HepG2 (cell line): Measurements from ENCODE around the gene FRMD1. TPM values are rescaled to one million over a fixed set of nuclear protein-coding genes. Genes with fewer than 3 reads are reported as not detected.

Experiments
- ATAC-seq: fragments of 200-7000 bp; cut with Tn5 transposase; 3 replicates; pipeline ENCODE4 v1.9.1; 2020; ENCODE audit warnings: mild to moderate bottlenecking, moderate library complexity
- BruUV-seq: library from RNA; stranded (reverse); fragments of 400-500 nt; replicated peaks from 2 replicates; lab custom pipeline; 2021; lab: Mats Ljungman, UMichigan
- CTCF ChIA-PET: fragments of 300-600 bp; formaldehyde crosslinking; extraction: SDS; loops from one replicate; lab custom pipeline; 2021; ENCODE audit warnings: low total read pairs, inconsistent platforms, low intra/inter-chr PET ratio; lab: Yijun Ruan, JAX
- POLR2A ChIA-PET: fragments of 350-600 bp; sonication (Branson Sonifier 250); formaldehyde crosslinking; loops from one replicate; lab custom pipeline; 2020; ENCODE audit warnings: antibody characterized with exemption, inconsistent platforms; lab: Yijun Ruan, JAX
- DNase-seq: peaks from one replicate; pipeline ENCODE4 v3.0.0-alpha.2; 2015; ENCODE audit warnings: low spot score
- FAIRE-seq: peaks from 3 replicates; lab custom pipeline; 2011; peaks lifted over from hg19 to GRCh38; lab: Jason Lieb, UNC
- H2AFZ ChIP-seq: one replicate; pipeline ENCODE4 v1.6.1; 2011; ENCODE audit warnings: low read length, inconsistent platforms
- H3K27ac ChIP-seq: fragments of 300-600 bp; 3 replicates; pipeline ENCODE4 v1.8.0; 2011; ENCODE audit warnings: mixed run types, mild to moderate bottlenecking, mixed read lengths, low read length, inconsistent platforms; ENCODE audit not compliant: insufficient read depth; ENCODE audit errors: extremely low read length
- H3K27me3 ChIP-seq, 2 experiments: fragments of 200-600 bp in 1 of 2; 2 replicates in 1 of 2; 3 replicates in 1 of 2; pipeline versions ENCODE4 v1.6.0 to v1.8.0; 2011; ENCODE audit warnings: low read length in 2 of 2, mild to moderate bottlenecking in 2 of 2, moderate library complexity in 2 of 2, inconsistent platforms in 1 of 2; ENCODE audit not compliant: insufficient read depth in 2 of 2, control insufficient read depth in 1 of 2
- H3K36me3 ChIP-seq, 2 experiments: fragments of 200-600 bp in 1 of 2; replicated peaks in 1 of 2; 2 replicates in 1 of 2; 3 replicates in 1 of 2; pipeline versions ENCODE4 v1.5.1 to v1.8.0; 2011; ENCODE audit warnings: low read length in 2 of 2, inconsistent platforms in 1 of 2; ENCODE audit not compliant: insufficient read depth in 2 of 2, control insufficient read depth in 1 of 2
- H3K4me1 ChIP-seq: 2 replicates; pipeline ENCODE4 v1.5.1; 2012; ENCODE audit warnings: low read length, inconsistent platforms; ENCODE audit not compliant: insufficient read depth
- H3K4me2 ChIP-seq: 2 replicates; pipeline ENCODE4 v1.6.0; 2011; ENCODE audit warnings: low read depth, low read length, inconsistent platforms
- H3K4me3 ChIP-seq, 3 experiments: fragments of 200-600 bp in 1 of 3; sonication (generic), shearing (Covaris generic) in 1 of 3; replicated peaks in 1 of 3; 2 replicates each; pipeline ENCODE4 v1.5.1; 2011 to 2016; ENCODE audit warnings: low read length in 3 of 3, inconsistent platforms in 2 of 3, low read depth in 2 of 3, mild to moderate bottlenecking in 2 of 3, control low read depth in 1 of 3, mixed read lengths in 1 of 3; ENCODE audit not compliant: insufficient read depth in 1 of 3
- H3K79me2 ChIP-seq: one replicate; pipeline ENCODE4 v1.6.1; 2011; ENCODE audit warnings: low read length, inconsistent platforms; ENCODE audit not compliant: insufficient read depth
- H3K9ac ChIP-seq: 2 replicates; pipeline ENCODE4 v1.6.0; 2011; ENCODE audit warnings: mild to moderate bottlenecking, low read depth, low read length, inconsistent platforms; ENCODE audit not compliant: insufficient read depth
- H3K9me3 ChIP-seq: 2 replicates; pipeline ENCODE4 v1.5.1; 2012; ENCODE audit warnings: mild to moderate bottlenecking, low read length
- H4K20me1 ChIP-seq: 2 replicates; pipeline ENCODE4 v1.6.0; 2011; ENCODE audit warnings: inconsistent platforms, mild to moderate bottlenecking, low read length, moderate library complexity; ENCODE audit not compliant: insufficient read depth
- ARID5B ChIP-seq: IDR thresholded peaks from 2 replicates; pipeline ENCODE4 v1.4.0; 2020; ENCODE audit warnings: mild to moderate bottlenecking, missing genetic modification reagents
- HNF4A ChIP-seq: sonication (generic); formaldehyde crosslinking; IDR thresholded peaks from 2 replicates; pipeline ENCODE4 v1.4.0; 2020; ENCODE audit warnings: missing genetic modification reagents
- PCBP1 ChIP-seq: fragments of 200-400 bp; formaldehyde crosslinking; IDR thresholded peaks from 2 replicates; pipeline ENCODE4 v1.6.1; 2017; ENCODE audit warnings: mild to moderate bottlenecking, low read depth, low read length, borderline replicate concordance
- SALL1 ChIP-seq: sonication (generic); formaldehyde crosslinking; IDR thresholded peaks from 2 replicates; pipeline ENCODE4 v1.8.0; 2022; ENCODE audit warnings: mild to moderate bottlenecking, missing genetic modification reagents
- SMYD3 ChIP-seq: sonication (generic); formaldehyde crosslinking; IDR thresholded peaks from 2 replicates; pipeline ENCODE4 v1.8.1; 2023; ENCODE audit warnings: mild to moderate bottlenecking, missing genetic modification reagents
- SOX13 ChIP-seq, 3 experiments: fragments of 450-650 bp in 1 of 3; sonication (generic) in 1 of 3; formaldehyde crosslinking in 1 of 3; IDR thresholded peaks in 2 of 3; conservative IDR thresholded peaks in 1 of 3; 2 replicates each; pipeline versions ENCODE4 v1.5.0 to v1.6.1; 2016 to 2020; ENCODE audit warnings: antibody characterized with exemption in 1 of 3, mild to moderate bottlenecking in 1 of 3, missing compliant biosample characterization in 1 of 3, missing genetic modification reagents in 1 of 3, moderate library complexity in 1 of 3
- TCF7 ChIP-seq: sonication (generic); IDR thresholded peaks from 2 replicates; pipeline ENCODE4 v1.6.1; 2016; ENCODE audit warnings: antibody characterized with exemption, low read depth
- ZBTB7B ChIP-seq: sonication (generic); formaldehyde crosslinking; IDR thresholded peaks from 2 replicates; pipeline ENCODE4 v1.4.0; 2020; ENCODE audit warnings: missing genetic modification reagents
- ZFP36 ChIP-seq: fragments of 150-350 bp; IDR thresholded peaks from 2 replicates; pipeline ENCODE4 v1.6.1; 2018; ENCODE audit warnings: borderline replicate concordance, low read length, low read depth; ENCODE audit not compliant: partially characterized antibody
- ZMYM4 ChIP-seq: sonication (generic); formaldehyde crosslinking; IDR thresholded peaks from 2 replicates; pipeline ENCODE4 v1.8.1; 2023; ENCODE audit warnings: mild to moderate bottlenecking, missing genetic modification reagents
- ZNF264 ChIP-seq: sonication (generic); formaldehyde crosslinking; IDR thresholded peaks from 2 replicates; pipeline ENCODE4 v1.4.0; 2020; ENCODE audit warnings: missing genetic modification reagents
- WGBS: methylation state at CpG from one replicate; pipeline ENCODE4 v1.1.6; 2017; ENCODE audit warnings: low lambda C conversion rate; 5-methylcytosine and 5-hydroxymethylcytosine counted together
- in situ Hi-C: cut with HindIII; loops from 2 replicates; pipeline ENCODE4 v1.10.0; 2017; ENCODE audit warnings: low pct_unique_long_range_greater_than_20kb; ENCODE audit not compliant: extremely low pct_ligation_motif_present
- intact Hi-C: fragments of 100-400 bp; cut with micrococcal nuclease; formaldehyde crosslinking; loops from one replicate; pipeline ENCODE4 v1.10.0; 2022; ENCODE audit not compliant: unreplicated experiment
- polyA plus RNA-seq, 8 experiments: library from polyadenylated mRNA; depleted of rRNA in 3 of 8; stranded (reverse) in 7 of 8; unstranded in 1 of 8; fragments of >200 nt; fragmentation: Illumina TruSeq in 4 of 8; extraction: Trizol in 4 of 8; gene quantifications; 2 replicates each; pipeline versions ENCODE4 v1.2.1 to v1.2.3, GENCODE V29; 2011 to 2016; ENCODE audit warnings: low read depth in 4 of 8, missing spikeins in 1 of 8, mixed read lengths in 1 of 8; ENCODE audit not compliant: insufficient read depth in 1 of 8
- total RNA-seq, 5 experiments: library from RNA; depleted of rRNA; stranded (reverse); fragments of >200 nt; fragmentation: Illumina TruSeq; extraction: Trizol; gene quantifications; 2 replicates each; pipeline ENCODE4 v1.2.3, GENCODE V29; 2016; ENCODE audit warnings: low read depth in 1 of 5
- TF ChIP-seq, protein P1 (sequence below): sonication (generic); formaldehyde crosslinking; conservative IDR thresholded peaks from 2 replicates; pipeline ENCODE4 v1.4.0; 2020; ENCODE audit warnings: mild to moderate bottlenecking, missing genetic modification reagents, moderate library complexity
- TF ChIP-seq, protein P2 (sequence below): sonication (generic); formaldehyde crosslinking; IDR thresholded peaks from 2 replicates; pipeline ENCODE4 v1.5.0; 2020; ENCODE audit warnings: missing genetic modification reagents

Gene FRMD1
- total and polyA plus RNA-seq, 2 of the 13 experiments (the other 11 are each of a cell fraction or from before 2014, with no cell fraction given), result 0.01 TPM; not detected in 1

- in situ Hi-C loops (no loop called here), intact Hi-C loops (no loop called here)
- POLR2A ChIA-PET, result no interaction called here
- peaks cover 29% of the 10 kb centered on the region for H3K4me1 ChIP-seq
- no peak overlapping the region for H3K27ac ChIP-seq
- H2AFZ ChIP-seq, result peak overlapping the region; percentile 7
- BruUV-seq, result no TSS peak
- DNase-seq, result peak; percentile 34
- peaks cover 21% of the 10 kb centered on the region for H3K9me3 ChIP-seq
- CTCF ChIA-PET, result no interaction called here
- no peaks in the 10 kb centered on the region for H4K20me1 ChIP-seq
- no peak for FAIRE-seq
- peak overlapping the region in 1 of 3 experiments; percentile 18; a peak in 2 of 6 replicates for H3K4me3 ChIP-seq
- H3K36me3 ChIP-seq, result no peaks in the 10 kb centered on the region
- WGBS, result 14% methylated on average over 14 of the region's 14 CpGs
- H3K4me2 ChIP-seq, result peak overlapping the region; percentile 33
- peaks cover 2 to 19% of the 10 kb centered on the region in 2 experiments; a peak in 3 of 5 replicates for H3K27me3 ChIP-seq
- no peak overlapping the region for H3K9ac ChIP-seq
- H3K79me2 ChIP-seq, result no peaks in the 10 kb centered on the region
- peak; percentile 50 for ATAC-seq
- TF ChIP-seq SOX13 (IDR thresholded peaks at IDR 0.05) (no peak), SOX13 (CRISPR knock-in tag; conservative IDR thresholded peaks at IDR 0.05 in 1 of 2, IDR thresholded peaks at IDR 0.05 in 1 of 2) (0 out of 4 replicates have a peak, but pooled peaks of 1 of the 2 experiments have one; percentile 7), PCBP1 (no peak), SMYD3 (CRISPR knock-in tag) (no peak), ZMYM4 (CRISPR knock-in tag) (0 out of 2 replicates have a peak, but pooled peaks have one; percentile 28), ARID5B (peak; percentile 42; the same call in 1 of the 2 replicates), ZBTB7B (CRISPR knock-in tag) (0 out of 2 replicates have a peak, but pooled peaks have one; percentile 17), TCF7 (peak; percentile 46), HNF4A (CRISPR knock-in tag) (peak; percentile 24; the same call in 1 of the 2 replicates), SALL1 (CRISPR knock-in tag) (peak; percentile 70), ZNF264 (CRISPR knock-in tag) (no peak), ZFP36 (peak; percentile 6)
- TF ChIP-seq, protein P1, sequence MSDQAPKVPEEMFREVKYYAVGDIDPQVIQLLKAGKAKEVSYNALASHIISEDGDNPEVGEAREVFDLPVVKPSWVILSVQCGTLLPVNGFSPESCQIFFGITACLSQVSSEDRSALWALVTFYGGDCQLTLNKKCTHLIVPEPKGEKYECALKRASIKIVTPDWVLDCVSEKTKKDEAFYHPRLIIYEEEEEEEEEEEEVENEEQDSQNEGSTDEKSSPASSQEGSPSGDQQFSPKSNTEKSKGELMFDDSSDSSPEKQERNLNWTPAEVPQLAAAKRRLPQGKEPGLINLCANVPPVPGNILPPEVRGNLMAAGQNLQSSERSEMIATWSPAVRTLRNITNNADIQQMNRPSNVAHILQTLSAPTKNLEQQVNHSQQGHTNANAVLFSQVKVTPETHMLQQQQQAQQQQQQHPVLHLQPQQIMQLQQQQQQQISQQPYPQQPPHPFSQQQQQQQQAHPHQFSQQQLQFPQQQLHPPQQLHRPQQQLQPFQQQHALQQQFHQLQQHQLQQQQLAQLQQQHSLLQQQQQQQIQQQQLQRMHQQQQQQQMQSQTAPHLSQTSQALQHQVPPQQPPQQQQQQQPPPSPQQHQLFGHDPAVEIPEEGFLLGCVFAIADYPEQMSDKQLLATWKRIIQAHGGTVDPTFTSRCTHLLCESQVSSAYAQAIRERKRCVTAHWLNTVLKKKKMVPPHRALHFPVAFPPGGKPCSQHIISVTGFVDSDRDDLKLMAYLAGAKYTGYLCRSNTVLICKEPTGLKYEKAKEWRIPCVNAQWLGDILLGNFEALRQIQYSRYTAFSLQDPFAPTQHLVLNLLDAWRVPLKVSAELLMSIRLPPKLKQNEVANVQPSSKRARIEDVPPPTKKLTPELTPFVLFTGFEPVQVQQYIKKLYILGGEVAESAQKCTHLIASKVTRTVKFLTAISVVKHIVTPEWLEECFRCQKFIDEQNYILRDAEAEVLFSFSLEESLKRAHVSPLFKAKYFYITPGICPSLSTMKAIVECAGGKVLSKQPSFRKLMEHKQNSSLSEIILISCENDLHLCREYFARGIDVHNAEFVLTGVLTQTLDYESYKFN (CRISPR knock-in tag), result peak; percentile 49
- TF ChIP-seq, protein P2, sequence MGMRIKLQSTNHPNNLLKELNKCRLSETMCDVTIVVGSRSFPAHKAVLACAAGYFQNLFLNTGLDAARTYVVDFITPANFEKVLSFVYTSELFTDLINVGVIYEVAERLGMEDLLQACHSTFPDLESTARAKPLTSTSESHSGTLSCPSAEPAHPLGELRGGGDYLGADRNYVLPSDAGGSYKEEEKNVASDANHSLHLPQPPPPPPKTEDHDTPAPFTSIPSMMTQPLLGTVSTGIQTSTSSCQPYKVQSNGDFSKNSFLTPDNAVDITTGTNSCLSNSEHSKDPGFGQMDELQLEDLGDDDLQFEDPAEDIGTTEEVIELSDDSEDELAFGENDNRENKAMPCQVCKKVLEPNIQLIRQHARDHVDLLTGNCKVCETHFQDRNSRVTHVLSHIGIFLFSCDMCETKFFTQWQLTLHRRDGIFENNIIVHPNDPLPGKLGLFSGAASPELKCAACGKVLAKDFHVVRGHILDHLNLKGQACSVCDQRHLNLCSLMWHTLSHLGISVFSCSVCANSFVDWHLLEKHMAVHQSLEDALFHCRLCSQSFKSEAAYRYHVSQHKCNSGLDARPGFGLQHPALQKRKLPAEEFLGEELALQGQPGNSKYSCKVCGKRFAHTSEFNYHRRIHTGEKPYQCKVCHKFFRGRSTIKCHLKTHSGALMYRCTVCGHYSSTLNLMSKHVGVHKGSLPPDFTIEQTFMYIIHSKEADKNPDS, result 0 out of 2 replicates have a peak, but pooled peaks have one; percentile 69
These were observed 63.4 kb downstream of the FRMD1 start for GRCh38 chr6:168015482-168016175.
